Mesenchymal stem cell (in vitro differentiated cells and primary cell): ENCODE results near the gene EPB41L2.

Source experiments
- DNase-seq: peaks from one replicate; pipeline ENCODE4 v3.0.0-alpha.2; 2013
- H2AFZ ChIP-seq: one replicate; pipeline ENCODE4 v1.6.1; 2013; ENCODE audit warnings: low read depth, mild to moderate bottlenecking, control low read depth, inconsistent platforms, low read length, moderate library complexity
- H2AK5ac ChIP-seq: 2 replicates; pipeline ENCODE4 v1.6.1; 2013; ENCODE audit warnings: low read length, moderate library complexity, mild to moderate bottlenecking, inconsistent platforms; ENCODE audit not compliant: severe bottlenecking
- H2BK120ac ChIP-seq: one replicate; pipeline ENCODE4 v1.6.1; 2013; ENCODE audit warnings: low read depth, mild to moderate bottlenecking, inconsistent platforms, low read length, moderate library complexity
- H2BK12ac ChIP-seq, 2 experiments: one replicate each; pipeline ENCODE4 v1.6.1; 2013; ENCODE audit warnings: inconsistent platforms in 2 of 2, low read length in 2 of 2, mild to moderate bottlenecking in 2 of 2, moderate library complexity in 2 of 2, control low read depth in 1 of 2
- H2BK15ac ChIP-seq: one replicate; pipeline ENCODE4 v1.6.1; 2013; ENCODE audit warnings: mild to moderate bottlenecking, low read depth, inconsistent platforms; ENCODE audit not compliant: poor library complexity, severe bottlenecking
- H2BK5ac ChIP-seq: 2 replicates; pipeline ENCODE4 v1.6.1; 2013; ENCODE audit warnings: low read depth, mild to moderate bottlenecking, low read length, control low read depth, inconsistent platforms; ENCODE audit not compliant: poor library complexity, severe bottlenecking
- H3K14ac ChIP-seq, 2 experiments: one replicate each; pipeline ENCODE4 v1.6.1; 2013; ENCODE audit warnings: inconsistent platforms in 2 of 2, low read length in 2 of 2, control low read depth in 1 of 2, mild to moderate bottlenecking in 1 of 2, moderate library complexity in 1 of 2
- H3K18ac ChIP-seq, 2 experiments: one replicate each; pipeline ENCODE4 v1.6.1; 2013; ENCODE audit warnings: inconsistent platforms in 2 of 2, low read length in 2 of 2, control low read depth in 1 of 2, low read depth in 1 of 2, mild to moderate bottlenecking in 1 of 2
- H3K23ac ChIP-seq, 2 experiments: one replicate each; pipeline ENCODE4 v1.6.1; 2013; ENCODE audit warnings: inconsistent platforms in 2 of 2, low read length in 2 of 2, mild to moderate bottlenecking in 2 of 2, moderate library complexity in 2 of 2, control low read depth in 1 of 2
- H3K27ac ChIP-seq: 2 replicates; pipeline ENCODE4 v1.5.1; 2013; ENCODE audit warnings: mild to moderate bottlenecking, moderate library complexity, low read length, control low read depth, inconsistent platforms; ENCODE audit not compliant: poor library complexity, severe bottlenecking
- H3K27me3 ChIP-seq, 2 experiments: 2 replicates each; pipeline versions ENCODE4 v1.6.1 to v1.7.0; 2013; ENCODE audit warnings: low read length in 2 of 2, mild to moderate bottlenecking in 2 of 2, moderate library complexity in 2 of 2, control low read depth in 1 of 2, inconsistent platforms in 1 of 2; ENCODE audit not compliant: control insufficient read depth in 1 of 2, insufficient read depth in 1 of 2
- H3K36me3 ChIP-seq, 2 experiments: 2 replicates each; pipeline versions ENCODE4 v1.6.1 to v1.7.0; 2013; ENCODE audit warnings: low read length in 2 of 2, control low read depth in 1 of 2, inconsistent platforms in 1 of 2, low read depth in 1 of 2, mild to moderate bottlenecking in 1 of 2; ENCODE audit not compliant: insufficient read depth in 2 of 2, control insufficient read depth in 1 of 2
- H3K4ac ChIP-seq, 2 experiments: one replicate each; pipeline ENCODE4 v1.6.1; 2013; ENCODE audit warnings: inconsistent platforms in 2 of 2, low read length in 2 of 2, mild to moderate bottlenecking in 2 of 2, moderate library complexity in 2 of 2, control low read depth in 1 of 2, low read depth in 1 of 2
- H3K4me1 ChIP-seq: 2 replicates; pipeline ENCODE4 v1.6.1; 2013; ENCODE audit warnings: low read depth, low read length, control low read depth; ENCODE audit not compliant: control insufficient read depth, insufficient read depth
- H3K4me2 ChIP-seq: 2 replicates; pipeline ENCODE4 v1.6.1; 2013; ENCODE audit warnings: low read length, mild to moderate bottlenecking, inconsistent platforms; ENCODE audit not compliant: poor library complexity, severe bottlenecking
- H3K4me3 ChIP-seq, 2 experiments: 2 replicates each; pipeline versions ENCODE4 v1.5.1 to v1.7.0; 2013; ENCODE audit warnings: low read length in 2 of 2, mild to moderate bottlenecking in 2 of 2, control low read depth in 1 of 2, low read depth in 1 of 2; ENCODE audit not compliant: insufficient read depth in 1 of 2
- H3K79me1 ChIP-seq: replicated peaks from 2 replicates; pipeline ENCODE4 v1.6.1; 2013; ENCODE audit warnings: mild to moderate bottlenecking, control low read depth, low read length, inconsistent platforms; ENCODE audit not compliant: poor library complexity, severe bottlenecking
- H3K9ac ChIP-seq: 2 replicates; pipeline ENCODE4 v1.7.0; 2013; ENCODE audit warnings: mild to moderate bottlenecking, low read length, moderate library complexity
- H3K9me3 ChIP-seq: 2 replicates; pipeline ENCODE4 v1.7.0; 2013; ENCODE audit warnings: mild to moderate bottlenecking, low read length; ENCODE audit not compliant: control insufficient read depth
- H4K8ac ChIP-seq: one replicate; pipeline ENCODE4 v1.6.1; 2013; ENCODE audit warnings: inconsistent platforms, mild to moderate bottlenecking, low read length, moderate library complexity
- H4K91ac ChIP-seq: one replicate; pipeline ENCODE4 v1.6.1; 2013; ENCODE audit warnings: mild to moderate bottlenecking, low read length, inconsistent platforms
- WGBS: methylation state at CpG from one replicate; pipeline ENCODE4 v1.1.7; 2013; ENCODE audit warnings: mixed read lengths; 5-methylcytosine and 5-hydroxymethylcytosine counted together

Gene EPB41L2

DNA sequence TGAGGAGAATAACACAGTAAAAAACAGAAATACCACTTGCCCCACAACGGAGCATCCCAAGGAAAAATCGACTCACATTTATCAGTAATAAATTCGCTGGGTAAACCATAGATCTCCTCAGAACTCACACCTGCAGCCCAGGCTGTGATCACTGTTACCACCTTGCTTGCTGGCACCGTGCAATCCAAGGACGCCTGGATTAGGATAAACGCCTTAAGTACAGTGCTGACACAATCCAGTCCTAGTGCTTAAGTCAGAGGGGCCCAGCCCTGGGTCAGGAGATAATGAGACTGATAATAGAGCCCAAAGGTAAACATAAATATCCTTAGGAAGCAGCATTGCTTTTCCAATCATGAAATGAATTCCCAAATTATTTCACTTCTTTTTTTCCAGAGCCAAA, 62.5 kb downstream of the EPB41L2 start:
- no peak overlapping the region for H3K27ac ChIP-seq
- no peak overlapping the region for H3K23ac ChIP-seq
- no peak overlapping the region for H3K14ac ChIP-seq
- no peak overlapping the region for H4K91ac ChIP-seq
- no peak overlapping the region for H2AK5ac ChIP-seq
- H3K9ac ChIP-seq, result no peak overlapping the region
- no peak overlapping the region for H3K18ac ChIP-seq
- H4K8ac ChIP-seq, result no peak overlapping the region
- H3K4ac ChIP-seq, result no peak overlapping the region
- H2BK5ac ChIP-seq, result no peak overlapping the region
- no peak overlapping the region for H3K4me3 ChIP-seq
- 50% methylated on average over 6 of the region's 6 CpGs for WGBS
- no peaks in the 10 kb centered on the region for H3K9me3 ChIP-seq
- peak overlapping the region; percentile 2 for H2BK15ac ChIP-seq
- H3K4me2 ChIP-seq, result no peak overlapping the region
- H2BK120ac ChIP-seq, result no peak overlapping the region
- no peak overlapping the region for H2BK12ac ChIP-seq
- H3K36me3 ChIP-seq, result no peaks in the 10 kb centered on the region
- H3K4me1 ChIP-seq, result peaks cover 1% of the 10 kb centered on the region
- H3K79me1 ChIP-seq, result peaks cover 23% of the 10 kb centered on the region
- no peak for DNase-seq
- H2AFZ ChIP-seq, result no peak overlapping the region
- no peaks in the 10 kb centered on the region for H3K27me3 ChIP-seq

DNA sequence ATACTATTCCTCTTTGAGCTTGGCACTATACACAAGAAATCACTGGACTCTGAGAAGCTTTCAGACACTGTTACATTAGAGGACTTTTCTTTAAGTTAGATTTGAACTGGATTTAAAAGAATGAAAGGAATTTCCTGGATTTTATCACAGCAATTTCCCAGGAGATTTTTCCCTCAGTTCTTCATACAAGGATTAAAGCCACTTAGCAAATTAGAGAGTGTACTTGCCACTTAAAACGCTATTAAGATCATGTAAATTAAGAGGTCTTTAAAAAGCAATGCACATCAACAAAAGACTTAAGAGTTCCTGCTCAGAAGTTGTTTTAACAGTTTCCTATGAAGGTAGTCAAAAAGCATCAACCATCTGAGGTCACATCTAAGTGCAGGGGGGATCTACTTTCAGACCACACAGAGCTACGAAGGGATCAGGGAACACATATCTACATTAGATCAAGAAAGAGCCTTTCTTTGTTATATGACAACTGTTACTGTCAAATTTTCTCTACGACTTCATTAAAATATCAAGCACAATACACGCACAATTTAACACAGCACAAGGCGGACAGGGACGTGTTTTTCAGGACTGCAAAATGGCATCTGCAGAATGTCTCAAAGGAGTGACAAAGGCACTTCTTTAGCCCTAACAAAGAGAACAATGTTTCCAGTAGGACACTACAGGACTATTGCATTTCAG, 65.8 kb downstream of the EPB41L2 start:
- Histone ChIP-seq H2BK12ac (no peak overlapping the region), H3K4me3 (no peak overlapping the region), H3K27ac (no peak overlapping the region), H2BK15ac (no peak overlapping the region), H2AK5ac (peak overlapping the region; percentile 72), H3K27me3 (no peaks in the 10 kb centered on the region), H3K4ac (peak overlapping the region in 1 of 2 experiments; percentile 20), H3K4me1 (peaks cover 8% of the 10 kb centered on the region), H3K18ac (no peak overlapping the region), H3K14ac (no peak overlapping the region), H3K23ac (no peak overlapping the region), H4K91ac (no peak overlapping the region), H2AFZ (no peak overlapping the region), H2BK120ac (no peak overlapping the region), H4K8ac (peak overlapping the region; percentile 85), H3K79me1 (peaks cover 21% of the 10 kb centered on the region), H3K9me3 (no peaks in the 10 kb centered on the region), H3K4me2 (peak overlapping the region; percentile 49), H3K36me3 (no peaks in the 10 kb centered on the region), H3K9ac (no peak overlapping the region), H2BK5ac (no peak overlapping the region)
- WGBS, result 11% methylated on average over 5 of the region's 6 CpGs
- DNase-seq, result peak; percentile 50

DNA sequence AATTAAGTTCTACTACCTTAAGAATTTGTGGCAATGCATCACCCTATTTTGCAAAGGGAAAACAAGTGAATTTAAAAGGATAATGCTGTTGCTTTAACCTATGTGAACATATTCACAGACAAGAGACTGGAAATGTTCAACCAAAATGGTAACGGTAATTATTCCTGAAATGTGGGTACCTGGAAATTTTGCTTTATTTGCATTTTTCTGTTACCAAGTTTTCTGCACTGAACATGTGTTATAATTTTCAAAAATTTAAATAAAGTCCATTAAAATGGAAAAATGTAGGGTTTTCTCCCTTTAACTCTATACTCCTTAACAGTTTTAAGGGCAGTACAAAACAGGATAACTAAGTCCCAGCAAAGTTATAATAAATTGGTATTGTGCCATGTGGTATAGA, 66.4 kb downstream of the EPB41L2 start:
- Histone ChIP-seq H3K4ac (no peak overlapping the region), H4K91ac (no peak overlapping the region), H3K9ac (no peak overlapping the region), H3K14ac (no peak overlapping the region), H3K36me3 (no peaks in the 10 kb centered on the region), H3K4me2 (no peak overlapping the region), H3K4me3 (no peak overlapping the region), H4K8ac (no peak overlapping the region), H3K27me3 (no peaks in the 10 kb centered on the region), H3K79me1 (peaks cover 22% of the 10 kb centered on the region), H2BK5ac (no peak overlapping the region), H3K4me1 (peaks cover 8% of the 10 kb centered on the region), H3K23ac (no peak overlapping the region), H2AFZ (no peak overlapping the region), H3K27ac (no peak overlapping the region), H2AK5ac (no peak overlapping the region), H2BK120ac (no peak overlapping the region), H2BK12ac (no peak overlapping the region), H3K9me3 (no peaks in the 10 kb centered on the region), H2BK15ac (no peak overlapping the region), H3K18ac (no peak overlapping the region)
- DNase-seq, result no peak
- WGBS, result 82% methylated on average over 1 of the region's 1 CpG

DNA sequence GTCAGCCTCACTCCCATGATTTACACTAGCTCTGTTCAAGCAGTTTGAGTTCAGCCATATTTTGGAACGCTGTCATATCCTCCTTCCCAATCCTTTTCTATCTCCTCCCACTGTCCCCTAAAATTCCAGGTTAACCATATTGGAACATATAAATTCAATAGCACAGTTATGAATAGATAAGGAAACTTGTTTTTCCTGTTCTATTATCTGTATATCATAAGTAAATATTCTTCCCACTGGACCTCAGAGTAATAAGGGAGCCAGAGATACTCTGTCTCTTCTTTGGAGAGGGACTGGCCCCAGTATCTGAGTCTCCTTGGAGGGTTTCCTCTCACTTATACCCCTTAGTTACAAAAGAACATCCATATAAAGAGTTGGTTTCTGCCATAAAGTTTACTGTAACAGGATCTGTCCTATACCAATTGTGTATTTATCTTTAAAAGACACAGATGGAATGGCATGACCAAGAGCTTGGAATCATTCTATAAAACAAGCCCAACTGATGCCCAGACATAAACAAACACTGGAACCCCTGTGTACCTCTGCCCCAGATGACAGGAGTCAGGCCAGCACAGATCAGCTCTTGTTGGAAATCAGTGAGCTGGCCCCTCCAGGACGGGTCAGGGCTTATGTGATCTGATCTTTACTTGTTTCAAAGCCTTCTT, 67.1 kb downstream of the EPB41L2 start:
- Histone ChIP-seq H4K8ac (no peak overlapping the region), H3K27me3 (no peaks in the 10 kb centered on the region), H3K4me1 (peaks cover 8% of the 10 kb centered on the region), H3K36me3 (no peaks in the 10 kb centered on the region), H3K9ac (no peak overlapping the region), H2BK120ac (no peak overlapping the region), H3K14ac (no peak overlapping the region), H3K79me1 (peaks cover 23% of the 10 kb centered on the region), H3K4me3 (no peak overlapping the region), H3K23ac (no peak overlapping the region), H2BK5ac (no peak overlapping the region), H2BK12ac (no peak overlapping the region), H4K91ac (no peak overlapping the region), H3K18ac (peak overlapping the region; percentile 43 to 56), H3K4ac (peak overlapping the region in 1 of 2 experiments; percentile 30), H2BK15ac (no peak overlapping the region), H3K27ac (no peak overlapping the region), H3K9me3 (no peaks in the 10 kb centered on the region), H2AK5ac (no peak overlapping the region), H2AFZ (no peak overlapping the region), H3K4me2 (no peak overlapping the region)
- DNase-seq, result peak; percentile 24
- 100% methylated on average over 1 of the region's 2 CpGs for WGBS
